Measurements from ENCODE around the gene DGKE. TPM values are rescaled to one million over a fixed set of nuclear protein-coding genes. Genes with fewer than 3 reads are reported as not detected.
A peak's percentile ranks its signal among the peaks of the same experiment; 100 is the strongest.

DGKE gene
- polyA plus RNA-seq, 4 donors, result 2.9 to 7.0 (median 4.5) TPM

DNA sequence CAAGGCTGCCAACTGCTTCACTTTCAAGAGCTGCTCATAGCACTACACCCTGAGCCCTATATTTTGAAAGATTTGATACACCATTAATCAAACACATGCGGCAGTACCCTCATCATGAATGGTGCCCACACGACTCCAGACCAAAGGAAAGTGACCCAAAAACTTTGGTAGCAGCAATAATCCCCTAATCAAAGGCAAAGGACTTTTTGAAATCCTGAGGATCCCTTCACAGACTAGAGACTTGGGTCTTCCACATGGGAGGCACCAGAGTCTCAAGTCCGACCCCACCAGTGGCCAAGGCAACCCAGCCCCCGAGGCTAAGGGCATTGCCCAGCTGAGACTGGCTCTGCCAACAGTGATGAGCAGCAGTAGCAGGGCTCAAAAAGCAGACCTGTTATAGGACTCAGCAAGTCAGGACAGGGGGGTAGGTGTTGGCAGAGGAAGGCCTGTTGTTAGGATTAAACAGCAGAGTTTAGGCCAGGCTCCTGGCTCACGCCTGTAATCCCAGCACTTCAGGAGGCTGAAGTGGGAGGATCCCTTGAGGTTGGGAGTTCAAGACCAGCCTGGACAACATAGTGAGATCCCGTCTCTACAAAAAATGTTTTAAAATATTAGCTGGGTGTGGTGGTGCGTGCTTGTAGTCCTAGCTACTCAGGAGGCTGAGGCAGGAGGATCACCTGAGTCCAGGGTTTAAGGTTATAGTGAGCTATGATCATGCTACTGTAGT lies 76.7 kb downstream of the DGKE start:
- no peak for DNase-seq (ENCODE audit: low read depth in 4 of 4, low spot score in 2 of 4)

DNA sequence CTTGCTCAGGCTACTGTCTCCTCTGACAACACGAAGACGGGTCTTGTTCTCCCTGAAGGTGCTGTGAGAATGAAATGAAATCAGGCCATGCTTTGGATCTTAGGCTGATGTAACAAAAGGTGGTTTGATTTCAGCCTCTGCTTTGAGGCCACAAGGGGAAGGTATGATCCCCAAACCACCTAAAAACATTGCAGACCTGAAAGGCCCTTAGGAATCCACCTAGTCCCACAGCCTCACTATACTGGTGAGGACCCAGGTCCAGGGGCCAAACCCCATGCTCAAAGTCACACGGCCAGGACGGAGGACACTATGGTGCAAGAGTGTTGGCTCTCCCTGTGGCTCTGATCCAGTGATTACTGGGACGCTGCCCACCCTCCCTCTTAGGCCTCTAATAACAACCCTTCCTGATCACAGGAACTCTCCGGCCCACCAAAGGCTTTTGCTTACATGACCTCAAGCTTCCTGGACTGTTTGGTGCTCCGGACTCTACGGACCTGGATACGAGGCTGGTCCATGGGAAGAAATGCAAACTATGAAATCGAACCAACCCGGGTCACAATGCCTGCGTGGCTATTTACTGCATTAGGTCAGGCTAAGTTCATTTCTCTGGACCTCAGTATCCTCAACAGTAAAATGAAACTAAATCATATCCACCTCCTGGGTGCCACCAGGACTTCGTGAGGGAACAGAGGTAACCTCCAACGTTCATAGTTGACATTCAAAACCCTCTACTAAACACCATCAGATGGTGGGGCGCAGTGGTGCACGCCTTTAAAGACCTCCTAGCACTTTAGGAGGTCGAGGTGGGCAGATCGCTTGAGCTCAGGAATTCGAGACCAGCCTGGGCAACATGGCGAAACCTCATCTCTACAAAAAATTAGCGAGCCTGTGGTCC lies 78.4 kb downstream of the DGKE start:
- no peak for DNase-seq (ENCODE audit: low read depth in 4 of 4, low spot score in 2 of 4)

DNA sequence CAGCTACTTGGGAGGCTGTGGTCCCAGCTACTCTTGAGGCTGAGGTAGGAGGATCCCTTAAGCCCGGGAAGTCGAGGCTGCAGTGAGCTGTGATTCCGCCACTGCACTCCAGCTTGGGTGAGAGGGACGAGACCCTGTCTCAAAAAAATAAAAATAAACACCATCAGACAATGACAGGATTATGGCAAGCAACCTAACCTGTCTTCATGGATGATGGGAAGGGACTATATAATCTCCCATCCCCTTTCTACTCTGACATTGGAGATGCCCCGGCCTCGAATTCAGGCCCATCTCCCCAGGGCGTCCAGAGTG lies 79.0 kb downstream of the DGKE start:
- no peak for DNase-seq (ENCODE audit: low read depth in 4 of 4, low spot score in 2 of 4)

DNA sequence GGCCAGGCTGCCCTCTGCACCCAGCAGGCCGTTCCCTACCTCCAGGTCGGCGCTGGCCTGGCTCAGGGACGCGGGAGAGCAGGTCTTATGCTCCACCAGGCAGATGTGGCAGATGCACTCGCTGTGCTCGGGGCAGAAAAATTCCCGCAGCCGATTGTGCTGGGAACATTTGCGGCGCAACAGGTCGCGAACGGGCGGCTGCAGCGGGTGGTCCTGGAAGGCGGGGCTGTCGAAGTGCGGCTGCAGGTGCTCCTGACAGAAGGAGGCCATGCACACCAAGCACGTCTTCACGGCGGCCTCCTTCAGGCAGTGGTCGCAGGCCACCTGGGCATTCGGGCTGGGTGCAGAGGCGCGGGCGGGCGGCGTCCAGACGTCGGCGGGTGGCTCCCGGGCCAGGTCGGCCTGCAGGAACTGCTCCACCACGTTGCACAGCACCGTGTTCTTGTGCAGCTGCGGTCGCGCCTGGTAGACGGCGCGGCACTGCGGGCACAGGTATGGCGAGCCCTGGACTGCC lies 79.5 kb downstream of the DGKE start:
- DNase-seq (ENCODE audit: low read depth in 4 of 4, low spot score in 2 of 4), result no peak

DNA sequence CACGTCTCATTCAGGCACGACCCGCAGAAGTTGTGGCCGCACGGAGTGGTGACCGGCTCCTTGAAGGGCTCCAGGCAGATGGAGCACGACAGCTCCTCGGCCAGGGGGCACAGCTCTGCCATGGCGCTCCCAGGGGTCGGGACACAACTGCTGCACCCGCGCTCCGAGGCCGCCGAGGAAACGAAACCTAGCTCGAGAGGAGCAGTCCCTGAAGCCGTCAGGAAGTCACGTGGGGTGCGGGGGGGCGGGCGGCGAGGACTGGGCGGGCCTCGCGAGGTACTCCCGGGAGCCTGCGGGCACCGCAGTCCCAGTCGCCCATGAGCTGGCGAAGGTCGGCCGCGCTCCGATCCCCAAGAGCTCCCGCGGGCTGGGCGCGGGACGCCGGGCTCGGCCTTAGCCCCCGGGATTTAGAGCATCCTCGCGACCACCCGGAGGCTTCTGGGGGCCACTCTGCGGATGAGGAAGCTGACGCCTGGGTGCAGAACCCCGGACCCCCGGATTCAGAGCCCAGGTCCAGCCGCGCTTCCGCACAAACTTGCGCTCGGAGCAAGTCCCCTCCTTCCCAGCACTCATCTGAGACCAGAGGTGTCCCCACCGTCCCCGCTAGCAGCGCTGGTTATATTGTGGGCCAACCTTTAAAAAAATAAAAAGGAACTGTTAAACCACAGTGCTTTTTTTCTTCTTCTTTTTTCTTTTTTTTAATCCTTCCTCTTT lies 80.1 kb downstream of the DGKE start, which contains the start of gene TRIM25:
TSS of gene TRIM25 (minus strand) at position 183 of the 714 bp plus-strand sequence. CDS start at position 122, 61 bp downstream.
- peak; percentile 55 to 79 (median 70) for DNase-seq (ENCODE audit: low read depth in 4 of 4, low spot score in 2 of 4)

DNA sequence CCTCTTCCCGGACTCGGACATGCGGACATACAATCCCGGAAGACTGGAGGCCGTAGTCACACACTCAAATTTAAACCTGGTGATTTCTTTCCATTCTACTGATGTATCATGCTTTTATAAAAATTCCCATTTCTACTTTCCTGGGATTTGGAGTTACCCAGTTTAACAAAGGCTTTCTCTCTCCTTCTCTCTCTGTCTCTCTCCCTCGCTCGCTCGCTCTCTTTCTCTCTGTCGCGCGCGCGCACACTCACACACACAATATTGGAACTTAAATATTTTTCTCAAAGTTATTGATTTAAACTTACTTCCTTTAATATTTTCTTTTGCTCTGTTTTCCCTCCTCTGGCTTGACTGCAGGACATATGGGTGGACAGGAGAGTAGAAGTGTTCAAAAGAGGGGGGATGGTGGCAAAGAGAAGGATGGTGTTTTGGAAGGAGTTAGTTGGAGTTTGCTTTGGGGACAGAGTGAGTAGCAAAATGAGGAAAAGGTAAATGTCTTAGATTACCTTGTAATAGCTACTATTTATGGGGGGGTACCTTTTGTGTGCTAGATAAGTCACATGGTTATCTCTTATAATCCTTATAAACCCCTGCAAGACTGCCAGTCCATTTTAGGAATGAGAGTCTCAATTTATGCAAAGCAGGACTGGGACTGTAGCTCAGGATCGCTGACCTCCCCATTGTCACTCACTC lies 80.8 kb downstream of the DGKE start:
- peak in 2 of 4 donors; percentile 16 for DNase-seq (ENCODE audit: low read depth in 4 of 4, low spot score in 2 of 4)

DNA sequence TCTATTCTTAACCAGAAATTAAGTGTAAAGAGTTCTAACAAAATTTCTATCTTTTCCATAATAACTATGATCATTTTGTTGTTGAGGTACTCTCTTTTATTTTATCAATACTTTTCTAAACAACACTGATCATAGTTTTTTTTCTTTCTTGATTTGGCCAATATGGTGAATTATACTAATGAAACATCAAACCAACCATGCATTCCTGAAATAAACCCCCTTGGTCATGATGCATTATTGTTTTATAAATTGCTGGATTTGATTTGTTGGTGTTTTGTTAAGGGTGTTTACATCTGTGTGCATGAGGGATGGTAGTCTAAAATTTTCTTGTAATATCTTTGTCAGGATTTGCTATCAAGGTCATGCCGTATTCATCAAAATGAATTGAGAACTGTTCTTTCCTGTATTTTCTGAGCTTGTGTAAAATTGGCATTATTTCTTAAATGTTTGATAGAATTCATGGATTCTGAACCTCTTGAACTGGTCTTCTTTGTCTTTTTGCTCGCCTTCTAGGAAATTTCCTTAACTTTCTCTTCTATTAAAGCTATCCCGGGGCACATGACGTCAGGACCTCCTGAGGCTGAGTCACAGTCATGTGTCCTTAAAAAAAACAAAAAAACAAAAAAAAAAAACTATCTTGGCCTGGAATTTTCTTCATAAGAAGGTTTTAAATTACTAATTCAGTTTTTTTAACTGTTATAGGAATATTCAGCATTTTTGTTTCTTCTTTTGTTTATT lies 83.8 kb downstream of the DGKE start:
- DNase-seq (ENCODE audit: low read depth in 4 of 4, low spot score in 2 of 4), result no peak

DNA sequence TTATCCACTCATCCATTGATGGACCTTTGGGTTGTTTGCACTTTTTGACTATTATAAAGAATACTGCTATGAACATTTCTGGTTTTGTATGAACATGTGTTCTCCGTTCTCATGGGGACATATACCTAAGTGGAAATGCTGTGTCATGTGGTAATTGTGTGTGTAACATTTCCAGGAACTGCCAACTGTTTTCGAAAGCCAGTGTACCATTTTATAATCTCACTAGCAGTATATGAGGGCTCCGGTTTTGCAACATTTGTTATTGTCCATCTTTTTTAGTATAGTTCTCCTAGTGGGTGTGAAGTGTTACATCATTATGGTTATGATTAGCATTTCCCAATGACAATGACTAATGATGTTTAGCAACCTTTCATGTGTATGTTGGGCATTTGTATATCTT lies 85.0 kb downstream of the DGKE start:
- DNase-seq (ENCODE audit: low read depth in 4 of 4, low spot score in 2 of 4), result no peak

Other genes with a start within 250 kb of the DGKE start
- 1 to 10 TPM; 1.1 to 2.3 (median 1.8) TPM for gene NOG, start 240.5 kb upstream of the DGKE start, polyA plus RNA-seq (ENCODE audit: insufficient read length in 4 of 4)
- 1 to 10 TPM in 3 of 4 donors, under 1 TPM in 1; 0.65 to 1.8 (median 1.5) TPM for gene C17orf67, start 231 bp upstream of the DGKE start, polyA plus RNA-seq (ENCODE audit: insufficient read length in 4 of 4)
- 10 to 100 TPM; 26.1 to 34.0 (median 30.1) TPM for gene TRIM25, start 79.9 kb downstream of the DGKE start, polyA plus RNA-seq (ENCODE audit: insufficient read length in 4 of 4)
- gene COIL, start 126.9 kb downstream of the DGKE start, polyA plus RNA-seq (ENCODE audit: insufficient read length in 4 of 4), result 10 to 100 TPM; 28.1 to 34.4 (median 31.2) TPM
- 100 to 1,000 TPM in 1 of 4 donors, 10 to 100 TPM in 3; 86.7 to 122 (median 97.9) TPM for gene SCPEP1, start 144.0 kb downstream of the DGKE start, polyA plus RNA-seq (ENCODE audit: insufficient read length in 4 of 4)

All from left renal cortex interstitium (tissue), 4 donors.